PC-3 (cell line): Measurements from ENCODE around the gene LMO7.

Source experiments
- CTCF ChIP-seq: fragments of 300-600 bp; sonication (generic); conservative IDR thresholded peaks from 2 replicates; pipeline ENCODE4 v1.5.1; 2017; ENCODE audit warnings: antibody characterized with exemption, low read depth, mild to moderate bottlenecking, low read length
- EZH2 ChIP-seq: fragments of 300-600 bp; sonication (generic); IDR thresholded peaks from one replicate; pipeline ENCODE4 v1.6.1; 2017; ENCODE audit warnings: antibody characterized with exemption, mild to moderate bottlenecking, low read length; ENCODE audit not compliant: unreplicated experiment
- EZH2phosphoT487 ChIP-seq: fragments of 300-600 bp; sonication (generic); IDR thresholded peaks from 2 replicates; pipeline ENCODE4 v1.6.1; 2018; ENCODE audit warnings: mild to moderate bottlenecking, antibody characterized with exemption, low read length, borderline replicate concordance

GRCh38 chr13:75857291-75857690 is 221.2 kb downstream of the LMO7 start:
- TF ChIP-seq EZH2phosphoT487 (no peak), CTCF (no peak), EZH2 (no peak)
